Adipose tissue (tissue), 3 donors: ENCODE measurements around the gene ZDHHC6. TPM values are rescaled to one million over a fixed set of nuclear protein-coding genes. Genes with fewer than 3 reads are reported as not detected.
"Not testable (repeated sequence)": the region's sequence is repeated elsewhere in the genome, so short reads cannot be mapped to it uniquely, and the experiment has no call there.

Experiments used
- H3K27ac ChIP-seq: one replicate; pipeline ENCODE4 v1.5.1; 2013; ENCODE audit warnings: low read depth, low read length
- WGBS, 3 donors: extraction: QIAGEN DNeasy Blood & Tissue Kit; methylation state at CpG; one replicate each; pipeline ENCODE4 v1.1.7; 2013; 5-methylcytosine and 5-hydroxymethylcytosine counted together
- polyA plus RNA-seq, 3 donors: library from polyadenylated mRNA; stranded (reverse); fragments of 200-250 nt; gene quantifications; one replicate each; pipeline ENCODE4 v1.2.3, GENCODE V29; 2013
- donor health status: healthy with polysubstance abuse.
- donor health status: Bipolar disorder and iron deficiency.
- donor health status: healthy.

ZDHHC6 gene
- polyA plus RNA-seq, 3 donors = 13.7 to 27.7 (median 17.8) TPM

DNA sequence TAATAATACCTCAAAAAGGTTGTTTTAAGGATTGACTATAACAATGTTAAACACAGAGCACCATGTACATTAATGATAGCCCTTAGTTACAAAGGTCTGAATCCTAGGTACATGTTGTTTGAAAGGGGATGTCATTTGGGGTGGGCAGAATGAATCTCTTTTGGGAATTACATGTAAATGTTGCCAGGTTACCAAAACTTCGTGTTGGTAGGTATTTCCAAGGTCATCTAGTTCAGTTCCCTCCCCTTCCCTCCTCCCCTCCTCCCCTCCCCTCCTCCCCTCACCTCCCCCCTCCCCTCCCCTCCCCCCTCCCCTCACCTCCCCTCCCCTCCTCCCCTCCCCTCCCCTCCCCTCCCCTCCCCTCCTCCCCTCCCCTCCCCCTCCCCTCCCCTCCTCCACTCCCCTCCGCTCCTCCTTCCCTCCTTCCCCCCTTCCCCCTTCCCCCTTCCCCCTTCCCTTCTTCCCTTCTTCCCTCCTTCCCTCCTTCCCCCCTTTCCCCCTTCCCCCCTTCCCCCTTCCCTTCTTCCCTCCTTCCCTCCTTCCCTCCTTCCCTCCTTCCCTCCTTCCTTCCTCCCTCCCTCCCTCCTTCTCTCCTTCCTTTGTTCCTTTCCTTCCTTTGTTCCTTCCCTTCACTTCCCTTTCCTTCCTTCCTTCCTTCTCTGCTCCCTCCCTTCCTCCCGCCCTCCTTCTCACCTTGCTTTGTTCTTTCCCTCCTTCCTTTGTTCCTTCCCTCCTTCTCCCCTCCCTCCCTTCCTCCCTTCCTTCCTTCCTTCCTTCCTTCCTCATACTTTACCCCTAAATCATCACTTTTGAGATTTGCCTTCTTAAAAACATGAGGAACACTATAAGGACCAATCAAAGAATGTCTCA lies 8.4 kb upstream of the ZDHHC6 start:
- WGBS, 3 donors = 64 to 77% (median 69%) methylated on average over 2 of the region's 3 CpGs
- no peak overlapping the region for H3K27ac ChIP-seq

DNA sequence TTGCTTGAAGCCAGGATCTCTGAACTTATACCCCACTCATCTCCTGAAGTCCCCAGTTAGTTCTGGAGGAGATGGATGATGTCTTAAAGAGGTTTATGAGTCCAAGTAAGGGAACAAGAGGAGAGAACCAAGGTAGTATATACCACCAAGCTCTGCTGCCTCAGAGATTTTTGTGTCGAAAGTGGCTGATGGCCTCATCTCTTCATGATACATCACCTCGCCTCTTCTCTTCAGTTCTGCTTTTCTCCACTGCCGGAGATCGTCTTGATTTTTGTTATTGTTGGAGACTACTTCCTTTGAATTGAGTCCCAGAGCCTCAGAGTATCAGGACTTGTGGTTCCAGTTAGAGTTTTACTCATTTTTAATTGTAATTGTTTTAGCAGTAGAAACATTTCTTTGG lies 2.2 kb upstream of the ZDHHC6 start:
- no peak overlapping the region for H3K27ac ChIP-seq

DNA sequence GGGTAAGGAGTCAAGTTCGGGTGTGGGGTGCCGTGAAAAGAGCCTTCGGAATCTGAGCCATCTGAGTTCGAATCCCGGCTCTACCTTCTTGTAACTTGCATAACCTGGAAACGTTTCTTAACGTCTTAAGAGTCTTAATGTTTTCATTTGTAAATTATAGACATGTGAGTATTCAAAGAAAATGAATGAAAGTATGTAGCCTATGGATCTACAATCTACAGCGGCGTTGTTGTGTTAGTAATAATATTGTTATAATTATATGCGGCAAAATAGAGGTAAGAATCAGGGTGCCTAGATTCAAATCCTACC lies 860 bp upstream of the ZDHHC6 start:
- 2 to 4% (median 3%) methylated on average over 10 of the region's 10 CpGs for WGBS, 3 donors
- no peak overlapping the region for H3K27ac ChIP-seq

More for the DNA sequence above, 2.2 kb upstream of the ZDHHC6 start:
- WGBS, 3 donors = 57 to 88% (median 66%) methylated on average over 4 of the region's 4 CpGs

DNA sequence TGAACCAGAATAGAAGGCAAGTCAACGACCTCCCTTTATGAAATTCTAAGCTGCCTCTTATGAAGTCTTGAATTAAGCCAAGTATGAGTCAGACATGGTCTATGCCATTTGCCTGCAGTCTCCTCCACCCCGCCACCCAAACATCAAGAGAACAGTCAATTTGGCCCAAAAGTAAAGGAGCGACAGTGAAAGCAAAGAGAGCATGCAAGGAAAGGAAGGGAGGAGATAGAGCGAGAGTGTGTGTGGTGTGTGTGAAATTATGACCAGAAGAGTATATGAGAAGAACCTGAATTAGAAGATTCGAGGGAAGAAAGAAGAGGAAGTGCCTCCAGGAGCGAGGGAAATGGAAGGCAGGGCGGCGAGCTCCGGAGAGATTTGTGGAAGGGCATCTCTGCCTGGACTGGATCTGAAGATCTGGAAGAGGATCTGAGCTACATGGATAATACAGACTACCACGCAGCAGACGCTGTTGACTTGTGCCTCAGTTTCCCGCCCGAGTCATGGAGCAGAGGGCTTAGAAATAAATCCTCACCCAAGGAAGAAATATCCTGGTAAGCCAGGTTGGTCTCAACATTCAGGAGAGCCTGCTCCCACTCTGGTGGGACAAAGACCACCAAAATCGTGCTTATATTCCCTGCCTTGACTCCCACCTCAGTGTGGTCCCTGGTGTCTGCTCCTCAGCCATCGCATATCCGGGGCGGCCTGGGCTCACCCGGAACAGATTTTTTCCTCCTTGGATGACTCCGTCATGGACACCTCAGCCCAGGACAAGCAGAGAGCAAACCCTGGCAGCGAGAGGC lies 459 bp downstream of the ZDHHC6 start:
- no peak overlapping the region for H3K27ac ChIP-seq
- WGBS, 3 donors = 3 to 6% (median 3%) methylated on average over 20 of the region's 20 CpGs

DNA sequence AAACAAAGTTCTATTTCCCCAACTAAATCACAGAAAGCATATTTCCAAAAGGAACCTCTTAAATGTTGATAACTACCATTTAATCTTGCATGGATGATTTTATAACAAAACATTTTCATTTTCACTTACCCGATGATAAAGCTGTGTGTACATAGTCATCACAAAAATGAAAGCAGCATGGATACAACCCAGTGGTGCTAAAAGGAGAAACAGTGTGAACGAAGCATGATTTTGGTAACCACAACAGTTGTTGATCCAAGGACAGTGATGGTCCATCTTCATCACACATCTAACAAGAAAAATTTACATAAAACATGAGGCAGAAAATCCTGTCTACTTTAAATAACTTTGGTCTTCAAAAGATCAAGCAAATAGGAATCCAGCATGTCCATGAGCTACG lies 4.7 kb downstream of the ZDHHC6 start:
- WGBS, 3 donors = 66 to 79% (median 78%) methylated on average over 3 of the region's 3 CpGs

DNA sequence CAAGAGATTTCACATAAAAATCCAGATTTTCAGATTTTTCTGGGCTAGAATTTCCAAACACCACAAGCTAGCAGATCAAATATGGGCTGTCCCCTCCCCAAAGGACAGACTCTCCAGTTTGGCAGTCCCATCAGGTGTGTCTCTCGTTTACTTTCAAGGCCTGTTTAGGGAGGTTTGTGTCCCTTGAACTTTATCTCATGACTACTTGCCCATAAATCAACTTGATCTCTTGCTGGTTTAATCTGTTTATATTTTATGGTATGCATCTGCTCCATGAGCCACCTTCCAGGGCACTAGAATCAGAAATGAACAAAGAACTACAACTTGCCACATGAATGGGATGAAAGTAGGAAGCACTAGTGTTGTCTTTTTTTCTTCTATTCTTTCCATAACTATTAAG lies 5.2 kb downstream of the ZDHHC6 start:
- 71 to 75% (median 73%) methylated on average over 1 of the region's 1 CpG for WGBS, 3 donors
- H3K27ac ChIP-seq = no peak overlapping the region

More for the DNA sequence above, 4.7 kb downstream of the ZDHHC6 start:
- H3K27ac ChIP-seq = no peak overlapping the region

DNA sequence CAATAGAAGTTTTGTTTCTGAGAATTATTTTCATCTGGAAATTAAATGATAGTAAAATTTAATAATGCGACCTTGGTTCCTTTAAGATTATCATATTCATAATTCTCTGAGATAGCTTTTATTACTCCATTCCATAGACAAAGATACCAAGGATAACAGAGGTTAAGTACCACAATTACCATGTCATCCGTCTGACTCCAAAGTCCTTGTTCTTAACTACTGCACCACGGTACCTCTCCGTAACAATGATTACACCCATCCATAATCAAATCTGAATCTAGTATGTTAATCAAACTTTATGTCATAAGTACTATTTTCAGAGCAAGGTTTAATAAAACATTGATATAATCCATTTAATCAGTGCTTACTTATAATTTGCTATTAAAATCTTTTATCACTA lies 8.4 kb downstream of the ZDHHC6 start:
- WGBS, 3 donors = 93 to 95% (median 93%) methylated on average over 4 of the region's 4 CpGs

DNA sequence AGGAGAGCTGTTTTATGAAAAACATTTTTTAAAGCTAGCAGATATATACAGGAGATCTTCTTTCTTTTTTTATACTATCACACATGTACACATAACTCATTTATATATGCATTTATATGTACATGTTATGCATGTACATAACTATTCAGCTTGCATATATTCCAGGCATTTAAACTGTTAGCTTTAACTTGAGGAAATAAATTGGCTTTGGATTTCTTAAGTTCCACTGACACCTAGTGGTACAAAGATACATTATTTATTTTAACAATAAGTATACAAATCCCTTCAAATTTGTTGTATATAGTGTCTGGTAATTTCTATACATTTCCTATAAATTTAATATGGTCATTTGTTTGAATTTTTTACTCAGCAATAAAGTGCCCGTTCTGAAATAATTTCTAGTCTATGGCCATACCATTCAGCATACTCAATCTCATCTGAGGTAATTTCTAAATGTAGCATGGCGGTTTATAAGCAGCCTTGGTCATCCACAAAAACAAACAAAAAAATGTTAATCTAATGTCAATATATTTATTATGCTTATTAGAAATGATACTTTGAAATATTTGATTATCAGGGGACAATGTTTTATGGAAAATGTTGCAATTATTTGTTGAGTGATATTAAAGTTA lies 11.6 kb downstream of the ZDHHC6 start:
- no peak overlapping the region for H3K27ac ChIP-seq
- WGBS, 3 donors = 84 to 93% (median 92%) methylated on average over 2 of the region's 2 CpGs

More for the DNA sequence above, 8.4 kb downstream of the ZDHHC6 start:
- no peak overlapping the region for H3K27ac ChIP-seq

DNA sequence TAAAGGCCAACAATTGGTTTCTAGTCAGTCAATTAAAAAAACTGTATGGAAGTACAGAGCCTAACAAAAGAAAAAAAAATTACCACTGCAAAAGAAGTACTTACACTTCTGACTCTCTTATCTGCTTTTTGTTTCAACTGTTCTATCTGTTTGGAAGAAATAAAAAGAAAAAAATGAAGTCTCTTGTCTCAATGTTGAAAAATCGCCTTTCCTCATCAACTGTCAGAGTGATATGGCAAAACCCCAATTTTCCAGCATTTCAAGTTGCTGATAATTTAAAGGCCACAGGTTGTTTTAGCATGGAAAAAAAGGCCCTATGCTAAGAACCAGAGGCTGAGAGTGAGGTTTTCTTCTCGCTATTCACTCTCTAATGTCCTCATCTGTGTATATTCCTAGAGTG lies 13.6 kb downstream of the ZDHHC6 start:
- 78 to 96% (median 94%) methylated on average over 2 of the region's 2 CpGs for WGBS, 3 donors
- H3K27ac ChIP-seq = no peak overlapping the region

DNA sequence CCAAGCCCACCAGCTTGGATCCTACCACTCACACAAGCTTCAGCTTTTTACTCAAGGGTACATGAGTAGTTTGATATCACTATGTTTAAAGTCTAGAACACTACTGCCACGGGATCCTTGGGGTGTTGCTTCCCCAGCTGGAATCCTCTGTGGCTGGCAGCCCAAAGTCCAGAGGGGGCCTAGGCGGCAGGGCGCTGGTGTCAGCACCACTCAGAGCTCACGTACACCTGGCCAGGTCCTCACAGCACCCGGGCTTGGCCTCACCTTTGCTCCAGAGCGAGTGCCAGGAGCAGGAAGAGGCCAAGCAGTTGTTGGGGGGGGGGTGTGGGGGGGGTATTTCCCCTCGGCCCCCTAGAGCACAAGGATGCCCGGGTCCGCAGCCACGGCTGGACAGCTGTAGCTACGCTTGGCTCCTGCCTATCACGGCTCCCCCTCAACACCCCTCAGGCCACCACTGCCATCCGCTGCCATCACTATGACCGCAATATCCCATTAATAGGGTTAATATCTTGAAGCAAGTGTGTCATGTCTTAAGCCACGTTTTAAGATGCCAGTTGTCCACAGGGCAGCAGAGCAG lies 17.0 kb downstream of the ZDHHC6 start:
- no peak overlapping the region for H3K27ac ChIP-seq
- 78 to 86% (median 82%) methylated on average over 15 of the region's 15 CpGs for WGBS, 3 donors

DNA sequence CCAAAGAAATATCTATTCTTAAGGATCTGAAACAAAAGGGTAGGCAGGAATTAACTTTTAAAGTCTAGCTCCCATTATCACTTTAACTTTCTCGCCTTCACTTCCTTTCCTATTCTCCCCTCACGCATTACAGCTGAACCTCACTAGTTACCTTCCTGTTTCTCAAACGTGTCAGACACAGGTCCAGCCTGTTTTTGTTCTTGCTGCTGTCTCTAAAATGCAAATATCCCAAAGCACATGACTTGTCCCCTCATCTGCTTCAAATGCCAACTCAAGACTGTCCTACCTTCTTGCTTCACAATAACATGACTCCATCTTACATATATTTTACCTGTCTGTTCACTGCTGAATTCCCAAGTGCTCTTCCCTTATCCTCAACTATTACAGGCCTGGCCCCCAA lies 17.6 kb downstream of the ZDHHC6 start:
- no peak overlapping the region for H3K27ac ChIP-seq
- WGBS, 3 donors = 57 to 78% (median 62%) methylated on average over 3 of the region's 3 CpGs

DNA sequence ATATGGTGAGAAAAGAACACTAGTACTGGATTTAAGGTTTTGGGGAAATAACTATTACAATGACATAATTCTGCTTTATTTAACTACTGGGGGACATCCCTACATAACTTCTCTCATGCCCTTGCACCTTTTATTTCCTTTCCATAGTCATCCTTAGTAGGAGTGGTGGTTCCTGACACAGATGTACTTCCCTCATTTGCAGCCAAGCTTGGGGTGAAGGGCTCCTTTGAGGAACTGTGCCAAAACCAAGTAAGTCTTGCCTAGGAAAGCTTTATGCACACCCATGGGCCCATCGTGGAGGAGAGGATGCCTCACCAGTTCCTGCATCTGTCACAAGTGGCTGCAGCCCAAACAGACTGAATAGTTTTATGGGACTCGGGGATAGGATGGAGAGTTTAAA lies 20.6 kb downstream of the ZDHHC6 start:
- H3K27ac ChIP-seq = no peak overlapping the region
- 59 to 82% (median 61%) methylated on average over 2 of the region's 2 CpGs for WGBS, 3 donors

DNA sequence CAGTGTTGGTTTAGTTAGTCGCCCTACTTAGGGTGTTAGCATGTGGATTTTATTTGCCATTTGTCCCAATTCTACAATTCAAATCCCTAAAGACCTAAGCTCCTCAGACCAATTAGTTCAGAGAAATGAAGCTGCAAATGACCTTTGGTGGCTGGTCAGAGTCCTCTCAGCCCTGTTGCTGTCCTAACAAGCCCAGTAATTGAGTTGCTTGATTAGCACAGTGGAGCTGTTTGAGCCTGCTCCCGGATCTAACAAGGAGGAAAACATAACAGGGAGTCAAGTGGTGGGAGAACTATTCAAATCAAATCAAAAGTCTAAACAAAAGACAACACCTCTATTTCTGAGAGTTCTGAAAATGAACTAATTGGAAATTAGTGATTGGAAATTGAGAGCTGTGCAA lies 22.1 kb downstream of the ZDHHC6 start:
- 41 to 88% (median 78%) methylated on average over 2 of the region's 2 CpGs for WGBS, 3 donors
- no peak overlapping the region for H3K27ac ChIP-seq

DNA sequence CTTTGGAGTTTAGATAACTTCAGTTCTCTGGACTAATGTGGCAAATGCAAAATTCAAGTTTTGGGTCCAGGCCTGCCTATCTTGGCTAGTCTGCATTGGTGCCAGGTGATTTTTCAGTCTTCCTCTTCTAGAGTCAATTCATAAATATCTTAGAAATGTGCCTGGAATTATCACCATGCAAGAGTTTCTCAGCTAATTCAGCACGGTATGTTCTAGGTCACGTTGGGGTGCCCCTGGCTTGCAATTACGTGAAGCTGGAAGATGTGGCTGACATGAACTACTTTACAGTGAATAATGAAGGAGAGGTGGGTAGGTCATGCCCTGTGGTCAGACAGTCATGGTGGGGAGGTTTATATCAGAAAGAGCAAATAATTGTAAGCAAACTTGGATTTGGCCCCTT lies 25.0 kb downstream of the ZDHHC6 start:
- WGBS, 3 donors = 89 to 98% (median 92%) methylated on average over 3 of the region's 3 CpGs
- peak overlapping the region; percentile 29 for H3K27ac ChIP-seq

DNA sequence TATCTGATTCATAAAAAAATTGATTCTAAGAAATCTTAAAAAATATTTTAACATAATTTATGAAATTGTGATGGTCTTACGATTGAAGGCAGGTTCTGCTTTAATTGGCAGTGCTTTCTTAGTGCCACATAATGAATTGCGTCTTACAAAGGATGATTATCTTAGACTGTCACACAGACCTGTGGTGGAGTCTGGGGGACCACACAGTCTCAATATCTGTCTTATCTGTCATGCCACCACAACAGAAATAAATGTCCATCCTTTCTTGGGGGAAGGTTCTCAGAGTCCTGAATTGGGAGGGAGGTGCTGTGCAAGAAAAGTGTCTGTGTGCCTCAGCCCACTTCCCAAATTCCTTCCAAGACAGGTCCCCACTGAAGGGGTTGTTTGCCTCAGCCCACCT lies 34.0 kb downstream of the ZDHHC6 start:
- WGBS, 3 donors = 82 to 97% (median 95%) methylated on average over 2 of the region's 2 CpGs
- no peak overlapping the region for H3K27ac ChIP-seq

DNA sequence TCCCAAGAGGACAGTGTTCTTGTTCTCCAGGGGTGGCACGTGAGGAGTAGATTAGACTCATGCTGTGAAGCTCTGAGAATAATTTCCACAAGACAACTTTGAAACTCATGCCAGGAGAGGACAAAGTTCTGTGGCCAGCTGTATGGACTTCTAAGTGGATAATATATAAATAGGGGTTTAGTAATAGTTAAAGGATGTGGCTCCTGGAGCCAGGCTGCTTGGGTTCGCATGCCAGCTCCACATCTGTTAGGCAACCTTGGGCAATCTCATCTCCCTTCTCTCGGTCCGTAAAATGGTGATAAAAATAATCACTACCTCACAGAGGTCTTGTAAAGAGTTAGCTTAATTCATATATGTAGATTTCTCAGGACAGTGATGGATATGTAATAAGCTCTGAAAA lies 37.0 kb downstream of the ZDHHC6 start:
- H3K27ac ChIP-seq = no peak overlapping the region
- 39 to 77% (median 75%) methylated on average over 4 of the region's 4 CpGs for WGBS, 3 donors

DNA sequence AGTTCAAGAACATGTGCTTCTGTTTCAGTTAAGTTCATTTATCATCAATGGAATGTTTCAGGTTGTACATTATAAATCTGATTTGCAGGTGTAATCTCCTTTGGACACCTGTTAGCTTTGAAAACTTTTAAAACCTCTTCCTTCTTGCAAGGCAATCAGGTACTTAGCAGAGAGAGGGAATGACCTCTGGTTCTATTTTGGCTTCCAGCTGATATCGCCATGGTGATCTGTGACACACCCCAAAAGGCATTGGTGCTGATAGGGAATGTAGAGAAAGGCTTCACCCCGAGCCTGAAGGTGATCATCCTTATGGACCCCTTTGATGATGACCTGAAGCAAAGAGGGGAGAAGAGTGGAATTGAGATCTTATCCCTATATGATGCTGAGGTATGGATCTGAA lies 37.4 kb downstream of the ZDHHC6 start:
- 55 to 88% (median 83%) methylated on average over 2 of the region's 2 CpGs for WGBS, 3 donors
- H3K27ac ChIP-seq = no peak overlapping the region

DNA sequence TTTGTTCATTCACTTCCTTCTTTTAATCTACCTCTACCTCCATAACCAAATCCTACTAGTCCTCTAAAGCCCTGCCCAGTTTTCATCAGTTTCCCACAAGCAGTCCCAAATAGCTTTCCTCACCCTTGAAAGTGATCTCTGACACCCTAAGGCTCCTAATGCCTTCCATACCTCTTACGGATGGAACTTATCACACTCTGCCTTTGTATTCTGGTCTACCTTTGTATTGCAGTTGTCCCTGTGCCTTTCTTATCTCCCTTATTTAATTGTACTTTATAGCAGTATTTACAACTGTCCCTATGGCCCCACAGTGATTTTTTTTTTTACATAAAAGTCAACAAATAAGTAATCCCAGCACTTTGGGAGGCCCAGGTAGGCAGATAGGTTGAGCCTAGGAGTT lies 39.0 kb downstream of the ZDHHC6 start:
- H3K27ac ChIP-seq = no peak overlapping the region
- WGBS, 3 donors = 68 to 100% (median 84%) methylated on average over 1 of the region's 1 CpG

DNA sequence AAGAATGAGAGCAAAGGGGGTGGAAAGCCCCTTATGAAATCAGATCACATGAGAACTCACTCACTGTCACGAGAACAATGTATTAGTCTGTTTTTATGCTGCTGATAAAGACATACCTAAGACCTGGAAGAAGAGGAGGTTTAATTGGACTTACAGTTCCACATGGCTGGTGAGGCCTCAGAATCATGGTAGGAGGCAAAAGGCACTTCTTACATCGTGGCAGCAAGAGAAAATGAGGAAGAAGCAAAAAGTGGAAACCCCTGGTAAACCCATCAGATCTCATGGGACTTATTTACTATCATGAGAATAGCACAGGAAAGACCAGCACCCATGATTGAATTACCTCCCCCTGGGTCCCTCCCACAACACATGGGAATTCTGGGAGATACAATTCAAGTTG lies 39.9 kb downstream of the ZDHHC6 start:
- WGBS, 3 donors = 73 to 86% (median 77%) methylated on average over 2 of the region's 2 CpGs
- not testable (repeated sequence) for H3K27ac ChIP-seq
